ENCODE results near the gene ALK.

Gene ALK

GRCh38 chr2:29526587-29527586, 394.5 kb downstream of the ALK start:
- DNase-seq = no peak

DNA sequence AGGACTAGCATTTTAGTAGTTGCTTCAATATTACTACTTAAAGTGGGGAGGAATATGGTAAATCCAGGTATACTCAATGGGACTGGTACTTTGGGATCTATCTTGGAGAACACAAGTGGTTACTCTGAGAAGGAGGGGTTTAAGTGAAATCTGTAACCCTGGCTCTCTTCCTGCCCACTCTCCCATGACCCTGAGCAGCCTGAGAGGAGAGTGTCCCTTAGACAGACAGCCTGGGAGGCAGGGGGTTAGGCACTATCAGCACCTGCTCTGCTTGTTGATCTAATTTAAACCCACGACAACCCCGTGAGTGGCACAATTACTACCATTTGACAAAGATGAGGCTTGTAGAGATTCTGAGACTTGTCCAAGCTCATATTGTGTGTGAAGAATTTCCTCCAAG, 395.5 kb downstream of the ALK start:
- no peak for DNase-seq

GRCh38 chr2:29524652-29525051, 396.7 kb downstream of the ALK start:
- DNase-seq = no peak

- DNase-seq = no peak
Observed at GRCh38 chr2:29522951-29523669, 398.3 kb downstream of the ALK start.

DNA sequence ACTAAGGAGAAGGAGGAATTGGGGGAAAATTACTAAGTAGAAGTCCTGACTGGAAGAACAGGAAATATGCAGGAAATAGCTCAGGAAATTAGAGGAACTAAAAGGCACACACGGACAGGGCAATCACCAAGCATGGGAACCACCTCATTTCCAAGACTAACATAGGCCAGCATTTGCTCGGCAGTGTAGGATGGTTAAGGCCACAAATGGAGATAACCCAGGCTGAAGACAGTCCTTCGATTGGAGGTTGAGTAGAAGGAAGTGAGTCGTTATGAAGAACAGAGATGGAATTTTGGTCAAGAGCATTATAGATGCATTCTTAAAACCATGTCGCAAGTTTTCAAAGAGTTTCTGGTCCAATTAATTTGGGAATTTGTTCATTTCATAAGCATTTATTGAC, 401.4 kb downstream of the ALK start:
- DNase-seq = no peak

- DNase-seq = no peak
Observed at GRCh38 chr2:29519338-29519925, 402.0 kb downstream of the ALK start.

DNA sequence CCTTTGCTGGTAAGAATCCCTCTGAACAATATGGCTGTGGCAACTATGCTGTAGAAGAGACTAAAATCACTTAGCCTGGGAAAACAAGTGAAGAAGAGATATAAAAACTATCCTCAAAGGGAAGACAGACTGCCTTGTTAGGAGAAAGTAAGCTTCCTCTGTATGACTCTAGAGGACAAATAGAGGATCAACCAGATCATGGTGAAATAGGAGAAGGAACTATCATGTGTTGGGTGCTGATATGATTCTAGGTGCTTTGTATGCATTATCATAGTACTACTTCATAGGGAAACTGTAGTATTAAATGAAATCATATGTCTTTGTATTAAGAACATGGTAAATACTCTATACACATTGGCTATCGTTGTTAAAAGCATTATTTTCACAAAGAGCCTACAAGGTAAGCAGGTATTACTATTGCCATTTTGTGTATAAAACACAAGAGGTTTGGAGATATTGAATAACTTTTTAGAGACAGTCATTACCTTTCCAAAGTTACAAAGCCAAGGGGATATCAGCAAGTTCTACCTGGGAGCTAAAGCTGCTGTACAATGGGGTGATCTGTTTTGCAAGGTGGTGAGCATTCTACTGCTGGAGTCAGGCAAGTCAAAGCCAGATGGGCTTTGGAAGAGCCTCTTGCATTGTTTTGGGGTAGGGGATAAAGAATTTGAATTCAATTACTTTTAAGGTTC, 402.6 kb downstream of the ALK start:
- no peak for DNase-seq

DNA sequence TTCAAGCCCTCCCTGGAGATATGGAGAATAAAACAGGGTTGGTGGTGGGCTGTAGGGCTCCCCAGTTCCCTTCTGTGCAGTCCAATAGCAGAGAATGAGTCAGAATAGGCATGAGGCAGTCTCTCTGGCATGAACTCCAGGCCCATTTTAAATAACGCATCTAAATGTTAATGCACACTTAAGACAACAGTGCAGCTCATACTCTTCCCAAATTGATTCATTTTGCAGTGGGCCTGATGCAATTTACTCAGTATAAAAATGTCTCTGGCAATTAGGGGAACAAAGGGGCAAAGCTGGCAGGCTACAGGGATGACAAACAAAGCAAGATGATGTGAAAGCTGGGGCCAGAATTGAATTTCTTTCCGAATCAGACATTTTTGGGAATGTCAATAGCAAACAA, 403.4 kb downstream of the ALK start:
- DNase-seq = no peak

DNA sequence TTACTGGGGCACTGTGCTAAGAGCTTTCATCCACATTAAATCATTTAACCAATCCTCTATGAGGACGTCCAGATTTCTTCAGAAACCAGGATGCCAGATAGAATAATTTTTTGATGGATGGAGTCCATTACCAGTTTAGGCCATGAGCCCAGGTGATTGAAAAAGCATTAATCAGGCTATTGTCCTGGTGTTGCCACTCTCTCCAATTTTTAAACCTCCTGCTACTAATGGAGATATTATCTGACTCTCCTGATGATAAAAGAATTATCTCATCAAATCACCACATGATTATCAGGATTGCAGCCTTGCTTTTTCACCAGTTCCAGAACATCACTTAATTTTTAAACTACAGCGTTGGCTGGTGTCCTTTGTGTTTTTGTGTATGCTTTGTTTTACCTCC, 404.0 kb downstream of the ALK start:
- no peak for DNase-seq

DNA sequence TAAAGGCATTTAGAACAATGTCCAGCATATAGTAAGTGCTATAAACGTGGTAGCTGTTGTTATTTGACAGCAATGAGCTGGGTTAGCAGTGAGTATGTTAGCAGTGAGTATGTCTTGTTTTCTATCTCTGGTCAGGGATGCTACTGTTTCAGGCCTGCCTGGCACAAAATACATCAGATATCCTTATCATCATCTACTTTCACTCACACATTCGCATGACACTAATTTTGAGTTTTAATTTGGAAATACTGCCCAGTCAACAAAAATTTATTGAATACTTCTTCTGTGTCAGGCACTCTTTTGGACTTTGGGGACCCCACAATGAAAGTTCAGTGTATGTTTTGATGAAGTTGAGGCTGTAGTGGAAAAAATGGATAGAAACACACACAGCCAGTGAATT, 404.6 kb downstream of the ALK start:
- DNase-seq = no peak

GRCh38 chr2:29509878-29510277, 411.5 kb downstream of the ALK start:
- DNase-seq = no peak

DNA sequence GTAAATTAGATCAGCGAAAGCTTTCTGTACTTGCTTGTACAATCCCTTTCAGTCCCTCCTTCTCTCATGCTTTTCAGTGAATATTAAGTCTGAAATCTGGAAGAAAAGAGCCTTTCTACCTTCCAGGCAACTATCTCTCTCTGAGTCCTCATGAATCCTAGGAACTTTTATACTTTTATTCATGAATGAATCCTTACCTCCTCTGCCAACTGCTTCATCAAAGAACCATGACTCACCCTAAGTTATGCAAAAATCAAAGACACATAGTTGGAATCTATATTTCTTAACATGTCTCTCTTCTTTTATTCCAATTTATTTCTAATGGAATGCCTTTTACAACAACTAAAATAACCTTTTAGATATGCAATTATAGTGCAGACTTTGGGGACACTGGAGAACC, 412.0 kb downstream of the ALK start:
- DNase-seq = no peak

- DNase-seq = no peak
Observed at GRCh38 chr2:29504746-29505145, 416.6 kb downstream of the ALK start.

- no peak for DNase-seq
Observed at GRCh38 chr2:29502460-29502911, 418.9 kb downstream of the ALK start.

- no peak for DNase-seq
Observed at GRCh38 chr2:29497375-29497774, 424.0 kb downstream of the ALK start.

- no peak for DNase-seq
Observed at GRCh38 chr2:29496198-29496597, 425.2 kb downstream of the ALK start.

DNA sequence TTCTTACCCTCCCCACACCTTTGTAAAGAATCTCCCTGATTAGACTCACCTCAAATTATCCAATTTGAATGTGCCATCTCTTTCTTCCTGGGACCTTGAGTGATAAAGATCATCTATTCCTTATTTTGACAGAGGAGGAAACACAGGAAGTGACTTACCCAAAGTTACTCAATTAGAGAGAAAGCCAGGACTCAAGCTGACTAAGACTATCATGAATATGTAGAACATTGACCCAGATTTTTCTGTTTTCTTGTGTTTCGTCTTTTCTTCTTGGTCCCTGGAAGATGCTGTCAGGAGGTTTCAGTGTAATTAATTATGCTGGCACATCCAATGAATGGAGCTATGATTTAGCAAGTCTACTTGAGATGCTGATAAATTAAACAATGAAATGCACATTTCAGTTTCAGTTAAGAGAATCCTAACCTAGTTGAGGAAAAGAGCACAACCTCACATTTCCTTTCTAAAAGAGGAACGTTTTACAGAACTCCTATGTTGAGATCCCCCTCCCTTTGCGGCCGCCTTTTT, 425.8 kb downstream of the ALK start:
- no peak for DNase-seq

GRCh38 chr2:29495068-29495467, 426.3 kb downstream of the ALK start:
- no peak for DNase-seq

GRCh38 chr2:29492701-29493100, 428.7 kb downstream of the ALK start:
- DNase-seq = no peak

- DNase-seq = no peak
Observed at GRCh38 chr2:29490045-29490444, 431.3 kb downstream of the ALK start.

- DNase-seq = no peak
Observed at GRCh38 chr2:29489568-29489967, 431.8 kb downstream of the ALK start.

DNA sequence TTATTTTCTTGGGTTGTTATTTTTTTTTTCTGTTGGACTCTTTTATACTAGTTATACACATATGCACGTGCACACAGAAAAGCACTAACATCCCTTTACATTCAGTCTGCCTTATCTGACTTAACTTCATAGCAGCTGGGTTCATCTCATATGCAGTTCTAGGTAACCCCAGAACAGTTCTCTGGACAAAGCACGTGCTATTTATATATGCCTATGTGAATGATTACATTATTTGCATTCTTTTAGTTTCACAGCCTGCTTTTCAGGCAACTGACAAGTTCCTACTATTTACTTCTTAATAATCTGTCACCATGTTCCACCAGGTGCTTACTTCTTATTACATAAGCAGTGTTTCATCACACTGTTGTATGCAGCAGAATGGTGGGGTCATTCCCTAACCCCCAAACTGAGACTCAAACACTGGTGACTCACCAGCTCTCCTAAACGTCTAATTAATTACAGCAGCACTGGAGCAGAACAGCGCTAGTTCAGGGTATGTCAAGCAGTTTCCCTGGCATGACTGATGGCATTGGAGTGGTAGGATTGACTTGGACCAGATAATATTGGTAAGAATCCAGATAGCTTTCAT, 433.3 kb downstream of the ALK start:
- no peak for DNase-seq

Data from right kidney (tissue), 1 donor.